NCI-H2196 treated with DMSO at 0.1 percent for 48 hours (cell line): ENCODE results near the gene RYR1.
A peak's percentile ranks its signal among the peaks of the same experiment; 100 is the strongest.
"Not testable (repeated sequence)": the region's sequence is repeated elsewhere in the genome, so short reads cannot be mapped to it uniquely, and the experiment has no call there.

ENCODE experiments used
- DNase-seq: peaks from one replicate; lab custom pipeline; 2025; ENCODE audit not compliant: unreplicated experiment; lab: John Stamatoyannopoulos, UW

Gene RYR1

GRCh38 chr19:38488096-38488495 lies 54.6 kb downstream of the RYR1 start:
- no peak for DNase-seq

DNA sequence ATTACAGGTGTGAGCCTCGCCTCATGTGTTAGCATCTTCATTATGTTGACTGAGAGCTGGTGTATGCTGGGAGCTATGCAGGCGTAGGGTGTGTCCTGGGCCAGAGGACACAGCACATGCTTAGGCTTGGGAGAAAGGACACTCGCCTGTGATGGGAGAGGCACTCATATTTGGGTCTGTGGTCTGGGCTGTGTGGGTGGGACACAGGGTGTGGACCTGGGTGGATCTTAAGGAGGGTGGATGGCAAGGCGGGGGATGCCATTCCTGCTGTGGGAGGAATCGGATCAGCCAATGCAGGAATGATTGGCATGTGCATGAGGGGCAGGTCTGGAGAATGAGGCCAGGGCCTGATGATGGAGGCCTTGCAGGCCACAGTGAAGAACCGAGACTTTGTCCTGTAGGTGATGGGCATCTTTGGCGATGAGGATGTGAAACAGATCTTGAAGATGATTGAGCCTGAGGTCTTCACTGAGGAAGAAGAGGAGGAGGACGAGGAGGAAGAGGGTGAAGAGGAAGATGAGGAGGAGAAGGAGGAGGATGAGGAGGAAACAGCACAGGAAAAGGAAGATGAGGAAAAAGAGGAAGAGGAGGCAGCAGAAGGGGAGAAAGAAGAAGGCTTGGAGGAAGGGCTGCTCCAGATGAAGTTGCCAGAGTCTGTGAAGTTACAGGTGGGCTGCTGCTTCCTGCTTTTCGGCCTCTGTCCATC lies 55.4 kb downstream of the RYR1 start:
- DNase-seq: no peak

DNA sequence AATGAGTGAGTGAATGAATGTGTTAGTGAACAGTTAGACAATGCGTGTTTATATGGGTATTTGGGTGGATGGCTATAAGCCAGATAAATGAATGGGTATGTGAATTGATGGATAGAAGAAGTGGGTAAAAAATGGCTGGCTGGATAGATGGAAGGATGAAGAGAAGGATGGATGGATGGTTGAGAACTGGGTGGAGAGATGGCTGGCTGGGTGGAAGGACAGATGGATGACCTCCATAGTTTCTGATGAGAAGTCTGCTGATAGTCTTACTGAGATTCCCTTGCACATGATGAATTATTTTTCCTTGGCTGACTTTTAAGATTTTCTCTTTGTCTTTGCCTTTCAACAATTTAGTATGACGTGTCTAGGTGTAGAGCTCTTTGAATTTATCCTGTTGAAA lies 57.4 kb downstream of the RYR1 start:
- no peak for DNase-seq

- DNase-seq: no peak
Measured at GRCh38 chr19:38492181-38492813, 58.8 kb downstream of the RYR1 start.

- no peak for DNase-seq
Measured at GRCh38 chr19:38494379-38494778, 60.9 kb downstream of the RYR1 start.

- not testable (repeated sequence) for DNase-seq
Measured at GRCh38 chr19:38495375-38495774, 61.9 kb downstream of the RYR1 start.

DNA sequence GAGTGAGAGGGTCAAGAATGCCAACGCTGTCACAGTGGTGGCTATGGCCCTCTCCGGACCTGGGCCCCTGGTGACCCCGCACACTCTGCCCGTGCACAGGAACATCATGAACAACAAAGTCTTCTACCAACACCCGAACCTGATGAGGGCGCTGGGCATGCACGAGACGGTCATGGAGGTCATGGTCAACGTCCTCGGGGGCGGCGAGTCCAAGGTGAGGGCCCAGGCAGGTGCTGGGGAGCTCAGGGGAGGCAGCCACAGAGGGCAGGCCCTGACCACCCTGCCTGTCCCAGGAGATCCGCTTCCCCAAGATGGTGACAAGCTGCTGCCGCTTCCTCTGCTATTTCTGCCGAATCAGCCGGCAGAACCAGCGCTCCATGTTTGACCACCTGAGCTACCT lies 62.6 kb downstream of the RYR1 start:
- DNase-seq: no peak

GRCh38 chr19:38496603-38497487 lies 63.4 kb downstream of the RYR1 start:
- DNase-seq: no peak

DNA sequence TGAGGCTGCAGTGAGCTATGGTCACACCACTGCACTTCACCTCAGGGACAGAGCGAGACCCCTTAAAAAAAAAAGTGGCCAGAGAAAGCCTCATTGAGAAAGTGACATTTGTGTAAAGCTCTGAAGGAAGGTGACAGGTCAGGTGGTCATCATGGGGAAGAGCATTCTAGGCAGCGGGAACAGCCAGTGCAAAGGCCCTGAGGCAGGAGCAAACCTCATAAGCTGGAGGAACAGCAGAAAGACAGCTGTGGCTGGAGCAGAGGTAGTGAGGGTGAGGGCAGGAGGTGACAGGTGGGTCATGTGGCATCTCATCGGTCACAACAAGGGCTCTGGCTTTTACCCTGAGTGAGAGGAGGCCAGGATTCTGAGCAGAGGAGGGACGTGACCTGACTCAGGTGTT lies 64.4 kb downstream of the RYR1 start:
- no peak for DNase-seq

- no peak for DNase-seq
Measured at GRCh38 chr19:38499532-38499931, 66.0 kb downstream of the RYR1 start.

GRCh38 chr19:38500450-38500849 lies 67.0 kb downstream of the RYR1 start:
- DNase-seq: no peak

DNA sequence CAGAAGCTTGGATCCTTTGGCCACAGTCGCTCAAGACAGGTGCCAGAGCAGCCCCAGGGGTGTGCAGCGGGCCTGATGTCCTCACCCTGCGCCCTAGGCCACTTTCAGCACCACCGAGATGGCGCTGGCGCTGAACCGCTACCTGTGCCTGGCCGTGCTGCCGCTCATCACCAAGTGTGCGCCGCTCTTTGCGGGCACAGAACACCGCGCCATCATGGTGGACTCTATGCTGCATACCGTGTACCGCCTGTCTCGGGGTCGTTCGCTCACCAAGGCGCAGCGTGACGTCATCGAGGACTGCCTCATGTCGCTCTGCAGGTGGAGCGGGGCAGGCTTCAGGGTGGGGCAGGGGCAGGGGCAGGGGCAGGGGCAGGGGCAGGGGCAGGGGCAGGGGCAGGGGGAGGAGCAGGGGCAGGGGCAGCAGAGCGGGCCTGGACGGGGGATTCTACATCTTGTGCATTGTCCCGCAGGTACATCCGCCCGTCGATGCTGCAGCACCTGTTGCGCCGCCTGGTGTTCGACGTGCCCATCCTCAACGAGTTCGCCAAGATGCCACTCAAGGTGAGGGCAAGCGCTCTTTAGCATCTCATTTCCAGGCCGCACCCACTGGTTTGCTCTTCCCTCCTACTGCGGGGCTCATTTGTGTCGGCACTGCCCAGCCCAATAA lies 69.1 kb downstream of the RYR1 start:
- DNase-seq: no peak

GRCh38 chr19:38503077-38503410 lies 69.6 kb downstream of the RYR1 start:
- no peak for DNase-seq

GRCh38 chr19:38505958-38506357 lies 72.5 kb downstream of the RYR1 start:
- no peak for DNase-seq

- no peak for DNase-seq
Measured at GRCh38 chr19:38506375-38506722, 72.9 kb downstream of the RYR1 start.

GRCh38 chr19:38506723-38507550 lies 73.4 kb downstream of the RYR1 start:
- DNase-seq: peak; percentile 83

DNA sequence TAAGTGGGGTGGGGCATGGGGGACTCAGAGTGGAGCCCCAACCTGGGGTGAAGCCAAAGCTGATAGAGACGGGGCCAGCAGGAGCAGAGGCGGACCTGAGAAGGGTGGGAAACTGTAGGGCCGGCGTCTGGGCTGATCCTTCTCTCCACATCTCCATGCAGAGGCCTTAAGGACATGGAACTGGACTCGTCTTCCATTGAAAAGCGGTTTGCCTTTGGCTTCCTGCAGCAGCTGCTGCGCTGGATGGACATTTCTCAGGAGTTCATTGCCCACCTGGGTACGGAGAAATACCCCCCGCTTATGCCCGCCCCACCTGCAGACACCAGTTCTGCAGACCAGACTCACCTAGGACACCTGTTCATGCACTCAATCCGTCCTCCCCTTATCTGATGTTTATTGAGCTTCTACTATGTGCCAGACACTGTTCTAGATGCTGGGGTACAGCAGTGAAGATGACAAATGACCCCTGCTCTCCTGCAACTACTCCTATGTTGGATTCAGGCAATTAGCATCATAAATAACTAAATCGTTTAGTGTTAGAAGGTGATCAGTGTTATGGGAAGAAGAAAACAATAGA lies 74.1 kb downstream of the RYR1 start:
- no peak for DNase-seq

- DNase-seq: no peak
Measured at GRCh38 chr19:38508507-38508906, 75.0 kb downstream of the RYR1 start.

DNA sequence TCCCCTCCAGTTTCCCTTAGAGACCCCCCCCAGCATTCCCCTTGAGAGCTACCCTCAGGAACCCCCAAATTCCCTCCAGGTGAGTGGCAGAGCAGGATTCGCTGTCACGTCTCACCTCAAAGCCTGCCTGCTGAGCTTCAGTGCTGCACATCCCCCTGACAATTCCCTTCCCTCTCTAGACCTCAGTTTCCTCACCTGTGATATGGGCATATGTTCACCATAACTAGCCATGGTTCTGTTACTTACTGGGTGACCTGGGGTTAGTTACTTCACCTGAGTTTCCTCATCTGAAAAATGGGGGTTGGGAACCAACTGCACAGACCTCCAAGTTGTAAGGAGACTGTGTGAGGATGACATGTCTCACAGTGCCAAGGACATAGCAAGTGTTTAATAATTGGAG lies 75.5 kb downstream of the RYR1 start:
- no peak for DNase-seq

DNA sequence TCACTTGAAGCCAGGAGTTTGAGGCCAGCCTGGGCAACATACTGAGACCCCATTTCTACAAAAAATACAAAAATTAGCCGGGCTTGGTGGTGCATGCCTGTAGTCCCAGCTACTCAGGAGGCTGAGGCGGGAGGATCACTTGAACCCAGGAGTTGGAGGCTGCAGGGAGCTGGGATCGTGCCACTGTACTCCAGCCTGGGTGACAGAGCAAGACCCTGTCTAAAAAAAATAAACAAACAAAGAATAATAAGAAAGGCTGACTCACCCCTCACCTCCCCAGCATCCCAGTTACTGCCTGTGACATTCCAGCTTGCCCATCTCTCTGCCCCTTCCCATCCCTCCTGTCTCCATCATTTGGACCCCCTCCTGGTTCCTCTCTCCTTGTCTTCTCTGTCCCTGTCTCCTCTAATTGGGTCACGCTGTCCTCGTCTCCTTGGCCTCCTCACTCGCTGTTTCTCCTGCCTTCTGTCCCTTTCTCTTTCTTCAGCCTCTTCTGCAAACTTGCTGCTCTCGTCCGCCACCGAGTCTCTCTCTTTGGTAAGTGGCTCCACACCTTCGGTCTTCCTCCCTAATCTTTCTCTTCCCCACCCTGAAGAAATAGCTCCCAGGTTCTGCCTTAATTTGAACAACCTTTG lies 77.7 kb downstream of the RYR1 start:
- DNase-seq: no peak
